Measurements from ENCODE around the gene CFAP100.

GRCh38 chr3:126464093-126464492 is 69.4 kb downstream of the CFAP100 start:
- TF ChIP-seq POLR2A (IDR thresholded peaks at IDR 0.05) = no peak
- TF ChIP-seq, protein P1, sequence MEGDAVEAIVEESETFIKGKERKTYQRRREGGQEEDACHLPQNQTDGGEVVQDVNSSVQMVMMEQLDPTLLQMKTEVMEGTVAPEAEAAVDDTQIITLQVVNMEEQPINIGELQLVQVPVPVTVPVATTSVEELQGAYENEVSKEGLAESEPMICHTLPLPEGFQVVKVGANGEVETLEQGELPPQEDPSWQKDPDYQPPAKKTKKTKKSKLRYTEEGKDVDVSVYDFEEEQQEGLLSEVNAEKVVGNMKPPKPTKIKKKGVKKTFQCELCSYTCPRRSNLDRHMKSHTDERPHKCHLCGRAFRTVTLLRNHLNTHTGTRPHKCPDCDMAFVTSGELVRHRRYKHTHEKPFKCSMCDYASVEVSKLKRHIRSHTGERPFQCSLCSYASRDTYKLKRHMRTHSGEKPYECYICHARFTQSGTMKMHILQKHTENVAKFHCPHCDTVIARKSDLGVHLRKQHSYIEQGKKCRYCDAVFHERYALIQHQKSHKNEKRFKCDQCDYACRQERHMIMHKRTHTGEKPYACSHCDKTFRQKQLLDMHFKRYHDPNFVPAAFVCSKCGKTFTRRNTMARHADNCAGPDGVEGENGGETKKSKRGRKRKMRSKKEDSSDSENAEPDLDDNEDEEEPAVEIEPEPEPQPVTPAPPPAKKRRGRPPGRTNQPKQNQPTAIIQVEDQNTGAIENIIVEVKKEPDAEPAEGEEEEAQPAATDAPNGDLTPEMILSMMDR (IDR thresholded peaks at IDR 0.05) = no peak
